ENCODE data around the gene TTC3.

- TF ChIP-seq CTCF (IDR thresholded peaks at IDR 0.05) (no peak), POLR2A (IDR thresholded peaks at IDR 0.05) (no peak)
Measured at GRCh38 chr21:37071561-37072273, 1.3 kb upstream of the TTC3 start.

Measured in right lobe of liver (tissue), 4 donors.